K562 (cell line): ENCODE results near the gene CMTM1. TPM values are rescaled to one million over a fixed set of nuclear protein-coding genes. Genes with fewer than 3 reads are reported as not detected.
A peak's percentile ranks its signal among the peaks of the same experiment; 100 is the strongest.

Experiments used
- ASH1L ChIP-seq: fragments of 450-650 bp; IDR thresholded peaks from 2 replicates; pipeline ENCODE4 v1.6.1; 2018; ENCODE audit warnings: borderline replicate concordance, mild to moderate bottlenecking, low read depth; ENCODE audit not compliant: partially characterized antibody
- CBX8 ChIP-seq: fragments of 200-600 bp; sonication (generic); IDR thresholded peaks from 2 replicates; pipeline ENCODE4 v1.6.1; 2012; ENCODE audit warnings: borderline replicate concordance, mixed run types, low read depth, mild to moderate bottlenecking, moderate library complexity, mixed read lengths, low read length, control low read depth, inconsistent platforms; ENCODE audit not compliant: poor library complexity, severe bottlenecking; ENCODE audit errors: extremely low read depth
- CREB1 ChIP-seq, 2 experiments: sonication (generic) in 1 of 2; formaldehyde crosslinking in 1 of 2; IDR thresholded peaks; 2 replicates each; pipeline versions ENCODE4 v1.6.1 to v1.8.0; 2012 to 2022; ENCODE audit warnings: inconsistent platforms in 1 of 2, mild to moderate bottlenecking in 1 of 2, missing genetic modification reagents in 1 of 2, moderate library complexity in 1 of 2
- FOXA1 ChIP-seq: fragments of 450-650 bp; IDR thresholded peaks from 2 replicates; pipeline ENCODE4 v1.6.1; 2016; ENCODE audit warnings: mild to moderate bottlenecking, borderline replicate concordance
- MEIS2 ChIP-seq: fragments of 450-650 bp; IDR thresholded peaks from 2 replicates; pipeline ENCODE4 v1.6.1; 2014; ENCODE audit warnings: mild to moderate bottlenecking; ENCODE audit not compliant: partially characterized antibody
- MXI1 ChIP-seq: IDR thresholded peaks from 2 replicates; pipeline ENCODE4 v1.6.1; 2011; ENCODE audit warnings: low read depth, mild to moderate bottlenecking, improper control_type of control experiment, low read length
- RAD21 ChIP-seq, 2 experiments: fragments of 250-450 bp in 1 of 2; fragments of 450-650 bp in 1 of 2; sonication (Bioruptor Pico) in 1 of 2; formaldehyde crosslinking in 1 of 2; IDR thresholded peaks in 1 of 2; conservative IDR thresholded peaks in 1 of 2; 2 replicates each; pipeline versions ENCODE4 v1.4.0 to v1.8.0; 2020 to 2022; ENCODE audit warnings: mild to moderate bottlenecking in 2 of 2, moderate library complexity in 1 of 2
- TBL1XR1 ChIP-seq, 2 experiments: IDR thresholded peaks; 2 replicates each; pipeline ENCODE4 v1.6.1; 2012; ENCODE audit warnings: improper control_type of control experiment in 2 of 2, low read length in 2 of 2, mild to moderate bottlenecking in 1 of 2
- ZC3H8 ChIP-seq: fragments of 450-650 bp; IDR thresholded peaks from 2 replicates; pipeline ENCODE4 v1.6.1; 2017
- ZEB2 ChIP-seq: fragments of 450-650 bp; IDR thresholded peaks from 2 replicates; pipeline ENCODE4 v1.6.1; 2016
- ZNF143 ChIP-seq: sonication (generic); formaldehyde crosslinking; IDR thresholded peaks from 2 replicates; pipeline ENCODE4 v1.9.0; 2022; ENCODE audit warnings: mild to moderate bottlenecking, missing genetic modification reagents
- ZNF316 ChIP-seq: fragments of 450-650 bp; IDR thresholded peaks from 2 replicates; pipeline ENCODE4 v1.6.1; 2016
- ZNF707 ChIP-seq: fragments of 250-450 bp; sonication (Bioruptor Pico); conservative IDR thresholded peaks from 2 replicates; pipeline ENCODE4 v1.8.0; 2022; ENCODE audit warnings: inconsistent platforms, mild to moderate bottlenecking, moderate library complexity
- polyA plus RNA-seq, 8 experiments: library from polyadenylated mRNA; depleted of rRNA in 4 of 8; stranded (reverse) in 5 of 8; unstranded in 3 of 8; fragments of >200 nt; fragmentation: Nextera tagmentation in 2 of 8; fragmentation: Illumina TruSeq in 1 of 8; extraction: Ambion mirVana in 2 of 8; extraction: Trizol in 1 of 8; gene quantifications; 2 replicates each; pipeline versions ENCODE4 v1.2.1 to v1.2.3, GENCODE V29; 2011 to 2014; ENCODE audit warnings: inconsistent platforms in 1 of 8, missing spikeins in 1 of 8
- total RNA-seq, 7 experiments: library from RNA; depleted of rRNA in 6 of 7; stranded (reverse); fragments of >200 nt in 6 of 7; fragmentation: Illumina TruSeq in 2 of 7; extraction: Trizol in 2 of 7; gene quantifications; 2 replicates each; pipeline versions ENCODE4 v1.2.1 to v1.2.3, GENCODE V29; 2011 to 2021; ENCODE audit warnings: low replicate concordance in 1 of 7
- TF ChIP-seq, protein P1 (sequence below): fragments of 450-650 bp; formaldehyde crosslinking; IDR thresholded peaks from 2 replicates; pipeline ENCODE4 v1.4.0; 2020; ENCODE audit warnings: mild to moderate bottlenecking, moderate library complexity
- TF ChIP-seq, protein P2 (sequence below): fragments of 250-450 bp; sonication (Bioruptor Pico); IDR thresholded peaks from 2 replicates; pipeline ENCODE4 v1.5.0; 2022; ENCODE audit warnings: mild to moderate bottlenecking
- TF ChIP-seq, protein P3 (sequence below): fragments of 250-450 bp; sonication (Bioruptor Pico); IDR thresholded peaks from 2 replicates; pipeline ENCODE4 v1.4.0; 2020; ENCODE audit warnings: borderline replicate concordance
- TF ChIP-seq, protein P4 (sequence below), 2 experiments: fragments of 450-650 bp in 1 of 2; sonication (generic) in 1 of 2; formaldehyde crosslinking in 1 of 2; IDR thresholded peaks in 1 of 2; conservative IDR thresholded peaks in 1 of 2; 2 replicates each; pipeline versions ENCODE4 v1.6.1 to v1.8.1; 2016 to 2023; ENCODE audit warnings: mild to moderate bottlenecking in 2 of 2, moderate library complexity in 2 of 2, inconsistent platforms in 1 of 2, missing genetic modification reagents in 1 of 2
- TF ChIP-seq, protein P5 (sequence below): sonication (generic); formaldehyde crosslinking; IDR thresholded peaks from 2 replicates; pipeline ENCODE4 v1.8.1; 2023; ENCODE audit warnings: mild to moderate bottlenecking, missing genetic modification reagents, moderate library complexity

CMTM1 gene
- total and polyA plus RNA-seq, 9 of the 15 experiments (the other 6 are each of a cell fraction or from before 2014, with no cell fraction given), result 0.25 to 2.6 (median 1.1) TPM; not detected in 2

DNA sequence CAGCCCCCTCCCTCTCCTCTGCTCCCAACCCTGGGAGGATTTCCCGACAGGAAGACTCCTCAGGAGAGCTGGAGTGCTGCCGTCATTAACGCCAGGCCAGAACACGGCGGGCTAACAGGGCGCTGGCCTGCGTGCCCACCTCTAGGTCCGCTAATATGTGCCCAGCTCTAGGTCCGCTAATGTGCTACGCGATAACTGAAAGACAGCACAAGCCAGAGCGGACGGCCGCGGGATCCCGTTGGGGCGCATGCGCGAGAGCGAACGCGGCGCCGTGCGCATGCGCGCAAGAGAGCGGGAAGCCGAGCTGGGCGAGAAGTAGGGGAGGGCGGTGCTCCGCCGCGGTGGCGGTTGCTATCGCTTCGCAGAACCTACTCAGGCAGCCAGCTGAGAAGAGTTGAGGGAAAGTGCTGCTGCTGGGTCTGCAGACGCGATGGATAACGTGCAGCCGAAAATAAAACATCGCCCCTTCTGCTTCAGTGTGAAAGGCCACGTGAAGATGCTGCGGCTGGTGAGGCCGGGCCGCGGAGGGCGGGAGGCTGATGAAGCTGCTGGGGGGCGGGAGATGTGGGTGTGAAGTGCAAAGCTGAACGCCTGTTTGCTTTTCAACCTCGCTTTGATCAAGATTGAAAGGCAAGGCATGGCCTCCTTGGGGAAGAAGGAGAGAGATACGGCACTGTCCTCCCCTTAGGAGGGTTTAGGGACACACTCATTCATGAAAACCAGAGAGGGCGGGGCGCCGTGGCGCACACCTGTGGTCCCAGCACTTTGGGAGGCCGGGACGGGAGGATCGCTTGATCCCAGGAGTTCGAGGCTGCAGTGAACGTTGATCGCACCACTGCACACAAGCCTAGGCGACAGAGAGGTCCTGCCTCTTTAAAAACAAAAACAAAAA is 13.7 kb upstream of the CMTM1 start, which contains the start of gene CKLF (continued):
- TF ChIP-seq RAD21 (CRISPR knock-in tag; conservative IDR thresholded peaks at IDR 0.05 in 1 of 2, IDR thresholded peaks at IDR 0.05 in 1 of 2) (no peak), CBX8 (no peak), ZC3H8 (no peak), MEIS2 (peak; percentile 99), ASH1L (peak; percentile 77), ZEB2 (peak; percentile 61; the same call in 1 of the 2 replicates), TBL1XR1 (IDR thresholded peaks at IDR 0.05; ENCODE audit: low read length in 2 of 2) (peak in 1 of 2 experiments; percentile 8; a peak in 1 of 4 replicates), CREB1 (IDR thresholded peaks at IDR 0.05) (no peak), CREB1 (CRISPR knock-in tag; IDR thresholded peaks at IDR 0.05) (peak; percentile 71), FOXA1 (no peak), ZNF707 (no peak), MXI1 (no peak; the same call in 1 of the 2 replicates), ZNF316 (no peak), ZNF143 (CRISPR knock-in tag) (peak; percentile 62)
- TF ChIP-seq, protein P1, sequence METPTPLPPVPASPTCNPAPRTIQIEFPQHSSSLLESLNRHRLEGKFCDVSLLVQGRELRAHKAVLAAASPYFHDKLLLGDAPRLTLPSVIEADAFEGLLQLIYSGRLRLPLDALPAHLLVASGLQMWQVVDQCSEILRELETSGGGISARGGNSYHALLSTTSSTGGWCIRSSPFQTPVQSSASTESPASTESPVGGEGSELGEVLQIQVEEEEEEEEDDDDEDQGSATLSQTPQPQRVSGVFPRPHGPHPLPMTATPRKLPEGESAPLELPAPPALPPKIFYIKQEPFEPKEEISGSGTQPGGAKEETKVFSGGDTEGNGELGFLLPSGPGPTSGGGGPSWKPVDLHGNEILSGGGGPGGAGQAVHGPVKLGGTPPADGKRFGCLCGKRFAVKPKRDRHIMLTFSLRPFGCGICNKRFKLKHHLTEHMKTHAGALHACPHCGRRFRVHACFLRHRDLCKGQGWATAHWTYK, result no peak; the same call in 1 of the 2 replicates
- TF ChIP-seq, protein P2, sequence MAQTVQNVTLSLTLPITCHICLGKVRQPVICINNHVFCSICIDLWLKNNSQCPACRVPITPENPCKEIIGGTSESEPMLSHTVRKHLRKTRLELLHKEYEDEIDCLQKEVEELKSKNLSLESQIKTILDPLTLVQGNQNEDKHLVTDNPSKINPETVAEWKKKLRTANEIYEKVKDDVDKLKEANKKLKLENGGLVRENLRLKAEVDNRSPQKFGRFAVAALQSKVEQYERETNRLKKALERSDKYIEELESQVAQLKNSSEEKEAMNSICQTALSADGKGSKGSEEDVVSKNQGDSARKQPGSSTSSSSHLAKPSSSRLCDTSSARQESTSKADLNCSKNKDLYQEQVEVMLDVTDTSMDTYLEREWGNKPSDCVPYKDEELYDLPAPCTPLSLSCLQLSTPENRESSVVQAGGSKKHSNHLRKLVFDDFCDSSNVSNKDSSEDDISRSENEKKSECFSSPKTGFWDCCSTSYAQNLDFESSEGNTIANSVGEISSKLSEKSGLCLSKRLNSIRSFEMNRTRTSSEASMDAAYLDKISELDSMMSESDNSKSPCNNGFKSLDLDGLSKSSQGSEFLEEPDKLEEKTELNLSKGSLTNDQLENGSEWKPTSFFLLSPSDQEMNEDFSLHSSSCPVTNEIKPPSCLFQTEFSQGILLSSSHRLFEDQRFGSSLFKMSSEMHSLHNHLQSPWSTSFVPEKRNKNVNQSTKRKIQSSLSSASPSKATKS, result no peak
- TF ChIP-seq, protein P3, sequence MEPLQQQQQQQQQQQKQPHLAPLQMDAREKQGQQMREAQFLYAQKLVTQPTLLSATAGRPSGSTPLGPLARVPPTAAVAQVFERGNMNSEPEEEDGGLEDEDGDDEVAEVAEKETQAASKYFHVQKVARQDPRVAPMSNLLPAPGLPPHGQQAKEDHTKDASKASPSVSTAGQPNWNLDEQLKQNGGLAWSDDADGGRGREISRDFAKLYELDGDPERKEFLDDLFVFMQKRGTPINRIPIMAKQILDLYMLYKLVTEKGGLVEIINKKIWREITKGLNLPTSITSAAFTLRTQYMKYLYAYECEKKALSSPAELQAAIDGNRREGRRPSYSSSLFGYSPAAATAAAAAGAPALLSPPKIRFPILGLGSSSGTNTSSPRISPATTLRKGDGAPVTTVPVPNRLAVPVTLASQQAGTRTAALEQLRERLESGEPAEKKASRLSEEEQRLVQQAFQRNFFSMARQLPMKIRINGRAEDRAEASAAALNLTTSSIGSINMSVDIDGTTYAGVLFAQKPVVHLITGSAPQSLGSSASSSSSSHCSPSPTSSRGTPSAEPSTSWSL (CRISPR knock-in tag), result no peak
- TF ChIP-seq, protein P4, sequence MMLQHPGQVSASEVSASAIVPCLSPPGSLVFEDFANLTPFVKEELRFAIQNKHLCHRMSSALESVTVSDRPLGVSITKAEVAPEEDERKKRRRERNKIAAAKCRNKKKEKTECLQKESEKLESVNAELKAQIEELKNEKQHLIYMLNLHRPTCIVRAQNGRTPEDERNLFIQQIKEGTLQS (IDR thresholded peaks at IDR 0.05), result no peak
- TF ChIP-seq, protein P4 (CRISPR knock-in tag; conservative IDR thresholded peaks at IDR 0.05), result peak; percentile 83; the same call in 1 of the 2 replicates
- TF ChIP-seq, protein P5, sequence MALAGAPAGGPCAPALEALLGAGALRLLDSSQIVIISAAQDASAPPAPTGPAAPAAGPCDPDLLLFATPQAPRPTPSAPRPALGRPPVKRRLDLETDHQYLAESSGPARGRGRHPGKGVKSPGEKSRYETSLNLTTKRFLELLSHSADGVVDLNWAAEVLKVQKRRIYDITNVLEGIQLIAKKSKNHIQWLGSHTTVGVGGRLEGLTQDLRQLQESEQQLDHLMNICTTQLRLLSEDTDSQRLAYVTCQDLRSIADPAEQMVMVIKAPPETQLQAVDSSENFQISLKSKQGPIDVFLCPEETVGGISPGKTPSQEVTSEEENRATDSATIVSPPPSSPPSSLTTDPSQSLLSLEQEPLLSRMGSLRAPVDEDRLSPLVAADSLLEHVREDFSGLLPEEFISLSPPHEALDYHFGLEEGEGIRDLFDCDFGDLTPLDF (CRISPR knock-in tag), result peak; percentile 92; the same call in 1 of the 2 replicates
